K562 (cell line): ENCODE measurements around the gene STARD6. TPM values are rescaled to one million over a fixed set of nuclear protein-coding genes. Genes with fewer than 3 reads are reported as not detected.

Experiments used
- HIVEP1 ChIP-seq: fragments of 250-450 bp; sonication (Bioruptor Pico); IDR thresholded peaks from 2 replicates; pipeline ENCODE4 v1.4.0; 2020; ENCODE audit warnings: mild to moderate bottlenecking
- TBL1XR1 ChIP-seq, 2 experiments: IDR thresholded peaks; 2 replicates each; pipeline ENCODE4 v1.6.1; 2012; ENCODE audit warnings: improper control_type of control experiment in 2 of 2, low read length in 2 of 2, mild to moderate bottlenecking in 1 of 2
- ZFPM2 ChIP-seq: fragments of 250-450 bp; sonication (Bioruptor Pico); IDR thresholded peaks from 2 replicates; pipeline ENCODE4 v1.5.1; 2022; ENCODE audit warnings: mild to moderate bottlenecking
- ZNF586 ChIP-seq: fragments of 450-650 bp; formaldehyde crosslinking; conservative IDR thresholded peaks from 2 replicates; pipeline ENCODE4 v1.4.0; 2020; ENCODE audit warnings: mild to moderate bottlenecking, moderate library complexity
- ZZZ3 ChIP-seq: fragments of 450-650 bp; IDR thresholded peaks from 2 replicates; pipeline ENCODE4 v1.6.1; 2016; ENCODE audit warnings: antibody characterized with exemption, mild to moderate bottlenecking, moderate library complexity
- polyA plus RNA-seq, 8 experiments: library from polyadenylated mRNA; depleted of rRNA in 4 of 8; stranded (reverse) in 5 of 8; unstranded in 3 of 8; fragments of >200 nt; fragmentation: Nextera tagmentation in 2 of 8; fragmentation: Illumina TruSeq in 1 of 8; extraction: Ambion mirVana in 2 of 8; extraction: Trizol in 1 of 8; gene quantifications; 2 replicates each; pipeline versions ENCODE4 v1.2.1 to v1.2.3, GENCODE V29; 2011 to 2014; ENCODE audit warnings: inconsistent platforms in 1 of 8, missing spikeins in 1 of 8
- total RNA-seq, 7 experiments: library from RNA; depleted of rRNA in 6 of 7; stranded (reverse); fragments of >200 nt in 6 of 7; fragmentation: Illumina TruSeq in 2 of 7; extraction: Trizol in 2 of 7; gene quantifications; 2 replicates each; pipeline versions ENCODE4 v1.2.1 to v1.2.3, GENCODE V29; 2011 to 2021; ENCODE audit warnings: low replicate concordance in 1 of 7
- TF ChIP-seq, protein P1 (sequence below): fragments of 250-450 bp; sonication (Bioruptor Pico); IDR thresholded peaks from 2 replicates; pipeline ENCODE4 v1.4.0; 2020; ENCODE audit warnings: mild to moderate bottlenecking, moderate library complexity
- TF ChIP-seq, protein P2 (sequence below): sonication (generic); formaldehyde crosslinking; IDR thresholded peaks from 2 replicates; pipeline ENCODE4 v1.8.0; 2022; ENCODE audit warnings: missing genetic modification reagents, mild to moderate bottlenecking, borderline replicate concordance

Gene STARD6
- total and polyA plus RNA-seq, 9 of the 15 experiments (the other 6 are each of a cell fraction or from before 2014, with no cell fraction given) = 0.11 to 0.15 TPM; not detected in 7

DNA sequence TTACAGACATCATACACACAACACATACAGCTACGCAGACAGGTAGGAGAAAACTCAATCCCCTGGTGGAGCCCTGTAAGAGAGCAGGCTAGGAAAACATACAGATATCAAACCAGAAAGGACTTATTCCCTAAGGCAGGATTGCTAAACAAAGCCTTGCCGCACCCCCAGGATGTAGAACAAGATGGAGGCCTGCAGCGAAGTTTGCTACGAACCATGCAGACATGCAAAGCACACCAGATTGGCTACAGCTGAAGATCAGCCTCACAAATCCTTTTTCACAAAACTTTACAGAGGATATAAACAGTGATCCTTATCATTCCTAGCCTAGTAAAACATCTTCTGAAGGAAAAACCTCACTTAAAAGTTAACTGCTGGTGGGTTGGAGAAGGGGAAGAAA, 28.4 kb upstream of the STARD6 start (continued):
- TF ChIP-seq, protein P1, sequence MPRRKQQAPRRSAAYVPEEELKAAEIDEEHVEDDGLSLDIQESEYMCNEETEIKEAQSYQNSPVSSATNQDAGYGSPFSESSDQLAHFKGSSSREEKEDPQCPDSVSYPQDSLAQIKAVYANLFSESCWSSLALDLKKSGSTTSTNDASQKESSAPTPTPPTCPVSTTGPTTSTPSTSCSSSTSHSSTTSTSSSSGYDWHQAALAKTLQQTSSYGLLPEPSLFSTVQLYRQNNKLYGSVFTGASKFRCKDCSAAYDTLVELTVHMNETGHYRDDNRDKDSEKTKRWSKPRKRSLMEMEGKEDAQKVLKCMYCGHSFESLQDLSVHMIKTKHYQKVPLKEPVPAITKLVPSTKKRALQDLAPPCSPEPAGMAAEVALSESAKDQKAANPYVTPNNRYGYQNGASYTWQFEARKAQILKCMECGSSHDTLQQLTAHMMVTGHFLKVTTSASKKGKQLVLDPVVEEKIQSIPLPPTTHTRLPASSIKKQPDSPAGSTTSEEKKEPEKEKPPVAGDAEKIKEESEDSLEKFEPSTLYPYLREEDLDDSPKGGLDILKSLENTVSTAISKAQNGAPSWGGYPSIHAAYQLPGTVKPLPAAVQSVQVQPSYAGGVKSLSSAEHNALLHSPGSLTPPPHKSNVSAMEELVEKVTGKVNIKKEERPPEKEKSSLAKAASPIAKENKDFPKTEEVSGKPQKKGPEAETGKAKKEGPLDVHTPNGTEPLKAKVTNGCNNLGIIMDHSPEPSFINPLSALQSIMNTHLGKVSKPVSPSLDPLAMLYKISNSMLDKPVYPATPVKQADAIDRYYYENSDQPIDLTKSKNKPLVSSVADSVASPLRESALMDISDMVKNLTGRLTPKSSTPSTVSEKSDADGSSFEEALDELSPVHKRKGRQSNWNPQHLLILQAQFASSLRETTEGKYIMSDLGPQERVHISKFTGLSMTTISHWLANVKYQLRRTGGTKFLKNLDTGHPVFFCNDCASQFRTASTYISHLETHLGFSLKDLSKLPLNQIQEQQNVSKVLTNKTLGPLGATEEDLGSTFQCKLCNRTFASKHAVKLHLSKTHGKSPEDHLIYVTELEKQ (CRISPR knock-in tag) = no peak
- no peak for TF ChIP-seq ZFPM2 (CRISPR knock-in tag)
- TF ChIP-seq ZZZ3 = no peak
- TF ChIP-seq TBL1XR1 (IDR thresholded peaks at IDR 0.05; ENCODE audit: low read length in 2 of 2) = no peak
- no peak for TF ChIP-seq HIVEP1 (CRISPR knock-in tag)
- TF ChIP-seq ZNF586 = no peak
- TF ChIP-seq, protein P2, sequence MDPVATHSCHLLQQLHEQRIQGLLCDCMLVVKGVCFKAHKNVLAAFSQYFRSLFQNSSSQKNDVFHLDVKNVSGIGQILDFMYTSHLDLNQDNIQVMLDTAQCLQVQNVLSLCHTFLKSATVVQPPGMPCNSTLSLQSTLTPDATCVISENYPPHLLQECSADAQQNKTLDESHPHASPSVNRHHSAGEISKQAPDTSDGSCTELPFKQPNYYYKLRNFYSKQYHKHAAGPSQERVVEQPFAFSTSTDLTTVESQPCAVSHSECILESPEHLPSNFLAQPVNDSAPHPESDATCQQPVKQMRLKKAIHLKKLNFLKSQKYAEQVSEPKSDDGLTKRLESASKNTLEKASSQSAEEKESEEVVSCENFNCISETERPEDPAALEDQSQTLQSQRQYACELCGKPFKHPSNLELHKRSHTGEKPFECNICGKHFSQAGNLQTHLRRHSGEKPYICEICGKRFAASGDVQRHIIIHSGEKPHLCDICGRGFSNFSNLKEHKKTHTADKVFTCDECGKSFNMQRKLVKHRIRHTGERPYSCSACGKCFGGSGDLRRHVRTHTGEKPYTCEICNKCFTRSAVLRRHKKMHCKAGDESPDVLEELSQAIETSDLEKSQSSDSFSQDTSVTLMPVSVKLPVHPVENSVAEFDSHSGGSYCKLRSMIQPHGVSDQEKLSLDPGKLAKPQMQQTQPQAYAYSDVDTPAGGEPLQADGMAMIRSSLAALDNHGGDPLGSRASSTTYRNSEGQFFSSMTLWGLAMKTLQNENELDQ = no peak
